Measurements from ENCODE around the gene HPCAL4.

GRCh38 chr1:39668894-39669293 is 22.3 kb downstream of the HPCAL4 start:
- TF ChIP-seq CTCF (IDR thresholded peaks at IDR 0.05), result no peak
- TF ChIP-seq POLR2A (IDR thresholded peaks at IDR 0.05), result no peak
